Bone marrow (tissue), 2 donors: ENCODE data around the gene LTBP2.

Experiments
- DNase-seq, 2 donors: peaks; one replicate each; lab custom pipeline; 2025; lab: John Stamatoyannopoulos, UW

Gene LTBP2

DNA sequence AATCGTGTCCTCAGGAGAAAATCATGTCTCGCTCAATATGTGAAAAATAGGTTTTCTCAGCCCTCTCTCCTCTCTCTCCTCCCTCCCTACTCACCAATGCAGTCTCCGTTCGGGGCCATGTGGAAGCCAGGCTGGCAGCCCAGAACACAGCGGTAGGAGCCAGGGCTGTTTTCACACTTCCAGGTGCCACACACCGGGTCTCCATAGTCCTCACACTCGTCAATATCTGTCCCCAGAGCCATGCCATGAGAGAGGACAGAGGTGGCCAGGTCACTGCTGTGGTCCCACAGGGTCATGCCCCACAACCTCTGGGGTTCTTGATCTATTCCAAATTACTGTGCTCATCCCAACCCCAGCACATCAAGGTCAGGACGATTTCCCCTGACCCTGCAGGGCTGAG is 105.0 kb downstream of the LTBP2 start:
- DNase-seq = no peak

- DNase-seq = no peak
Measured at GRCh38 chr14:74506411-74506851, 105.6 kb downstream of the LTBP2 start.

GRCh38 chr14:74505831-74506230 is 106.2 kb downstream of the LTBP2 start:
- DNase-seq = no peak

DNA sequence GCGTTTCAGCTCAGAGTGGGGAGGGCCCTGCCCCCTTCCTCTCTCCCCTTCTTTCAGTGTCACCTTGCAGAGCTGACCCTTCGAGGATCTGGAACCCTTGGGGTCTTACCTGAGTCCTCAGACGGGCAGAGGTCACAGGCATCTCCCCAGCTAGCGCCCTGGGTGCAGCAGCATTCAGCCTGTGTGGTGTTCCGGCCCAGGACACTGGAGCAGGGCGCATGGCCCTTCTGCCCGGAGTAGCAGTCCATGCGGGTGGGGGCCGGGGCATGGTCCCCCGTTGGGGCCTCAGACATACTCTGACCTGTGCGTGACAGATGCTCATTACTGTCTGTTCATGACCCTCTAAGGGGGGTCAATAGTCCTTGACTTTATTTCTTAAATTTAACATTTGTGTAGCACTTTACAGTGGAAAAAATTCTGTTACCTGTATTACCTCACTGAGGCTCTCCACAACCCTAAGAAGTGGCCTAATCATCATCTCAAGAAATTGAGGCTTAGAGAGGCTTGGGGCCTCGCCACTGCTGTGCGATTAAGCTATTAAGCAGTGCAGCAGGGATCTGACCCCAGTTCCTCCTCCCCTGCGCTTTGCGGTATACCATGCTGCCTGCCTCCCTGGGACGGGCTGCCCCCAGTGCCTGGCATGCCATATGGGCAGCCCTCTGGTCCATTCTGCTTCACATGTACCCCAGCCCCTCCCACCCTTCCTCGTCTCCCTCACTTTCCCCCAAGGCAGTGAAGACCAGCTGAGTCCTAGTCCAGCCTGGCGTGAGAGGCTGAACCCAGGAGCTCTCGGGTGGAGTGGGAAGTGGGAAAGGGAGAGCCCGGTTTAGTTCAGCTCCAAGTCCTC is 106.9 kb downstream of the LTBP2 start:
- no peak for DNase-seq

DNA sequence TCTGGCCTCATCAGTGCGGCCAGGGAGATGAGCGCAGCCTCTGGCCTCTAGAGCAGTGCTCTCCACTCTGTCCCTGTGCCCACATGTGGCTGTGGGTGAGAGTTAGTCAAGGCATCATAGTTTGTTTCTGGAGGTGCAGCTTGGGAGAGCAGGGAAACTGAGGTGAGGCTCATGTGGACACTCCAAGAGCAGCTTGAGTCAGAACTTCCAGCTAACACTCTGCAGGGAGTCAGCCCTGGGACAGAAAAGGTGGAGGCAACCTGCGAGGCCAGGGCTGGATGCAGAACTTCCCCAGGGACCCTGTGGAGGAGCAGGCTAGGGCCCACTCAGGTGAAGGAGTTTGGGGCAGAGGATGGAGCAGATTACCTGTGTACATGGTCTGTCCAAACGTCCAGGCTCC is 107.6 kb downstream of the LTBP2 start:
- no peak for DNase-seq

DNA sequence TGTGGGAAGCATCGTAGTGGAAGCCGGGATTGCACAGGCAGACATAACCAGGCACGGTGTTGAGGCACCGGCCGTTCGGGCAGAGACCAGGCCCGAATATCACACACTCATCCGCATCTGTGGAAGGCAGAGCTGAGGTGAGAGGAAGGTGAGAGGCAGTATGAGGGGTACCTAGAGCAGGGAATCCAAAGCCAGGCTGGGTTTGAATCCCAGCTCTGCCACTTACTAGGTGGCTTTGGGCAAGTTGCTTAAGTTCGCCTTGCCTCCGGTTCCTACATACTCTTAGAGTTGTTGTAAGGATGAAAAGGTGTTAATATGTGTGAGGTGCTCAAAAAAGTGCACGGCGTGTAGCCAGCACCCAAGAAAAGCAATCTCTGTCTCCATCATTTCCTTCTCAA is 108.1 kb downstream of the LTBP2 start:
- DNase-seq = no peak

- DNase-seq = no peak
Measured at GRCh38 chr14:74503291-74503937, 108.6 kb downstream of the LTBP2 start.

GRCh38 chr14:74502236-74503019 is 109.6 kb downstream of the LTBP2 start:
- DNase-seq = no peak

DNA sequence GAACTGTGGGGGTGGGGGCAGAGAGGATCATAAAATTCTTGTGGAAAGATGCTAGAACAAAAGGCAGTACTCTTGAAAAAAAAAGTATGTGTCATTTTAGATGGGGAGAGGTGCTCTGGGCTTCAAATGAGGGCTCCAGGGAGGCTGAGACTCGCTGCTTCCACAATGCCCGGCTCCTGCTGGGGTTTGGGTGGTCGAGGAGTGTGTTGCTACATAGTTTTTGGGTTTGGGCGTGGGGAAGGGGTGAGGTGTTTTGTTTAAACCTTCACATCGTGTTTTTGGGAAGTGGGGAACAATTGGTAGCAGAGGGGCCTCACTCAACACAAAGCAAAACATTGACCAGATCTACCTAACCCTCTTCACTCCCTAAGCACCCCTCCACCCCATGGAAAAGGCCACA is 110.3 kb downstream of the LTBP2 start:
- no peak for DNase-seq

DNA sequence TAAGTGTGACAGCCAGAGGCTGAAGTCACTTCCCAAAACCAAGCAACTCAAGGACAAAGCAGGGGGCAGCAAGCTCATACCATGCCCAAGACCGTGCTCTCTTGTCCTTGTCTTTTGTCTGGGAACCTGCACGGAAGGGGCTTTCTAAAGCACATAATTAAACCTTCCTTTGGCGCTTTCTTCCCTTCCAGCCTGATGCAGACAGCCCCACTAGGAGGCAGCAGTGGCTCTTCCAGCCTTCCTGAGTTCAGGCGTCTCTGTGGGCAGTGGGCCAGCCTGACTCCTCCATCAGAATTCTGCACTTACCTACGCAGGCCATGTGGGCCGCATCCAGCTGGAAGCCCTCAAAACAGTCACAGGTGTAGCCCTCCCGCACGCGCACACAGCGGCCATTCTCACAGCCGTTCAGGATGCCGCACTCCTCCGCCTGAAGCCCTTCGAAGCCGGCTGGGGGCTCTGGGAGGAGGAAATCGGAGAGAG is 110.9 kb downstream of the LTBP2 start:
- DNase-seq = no peak

- DNase-seq = no peak
Measured at GRCh38 chr14:74500417-74501134, 111.5 kb downstream of the LTBP2 start.

- DNase-seq = peak in 1 of 2 donors; percentile 19
Measured at GRCh38 chr14:74495356-74495755, 116.7 kb downstream of the LTBP2 start.

DNA sequence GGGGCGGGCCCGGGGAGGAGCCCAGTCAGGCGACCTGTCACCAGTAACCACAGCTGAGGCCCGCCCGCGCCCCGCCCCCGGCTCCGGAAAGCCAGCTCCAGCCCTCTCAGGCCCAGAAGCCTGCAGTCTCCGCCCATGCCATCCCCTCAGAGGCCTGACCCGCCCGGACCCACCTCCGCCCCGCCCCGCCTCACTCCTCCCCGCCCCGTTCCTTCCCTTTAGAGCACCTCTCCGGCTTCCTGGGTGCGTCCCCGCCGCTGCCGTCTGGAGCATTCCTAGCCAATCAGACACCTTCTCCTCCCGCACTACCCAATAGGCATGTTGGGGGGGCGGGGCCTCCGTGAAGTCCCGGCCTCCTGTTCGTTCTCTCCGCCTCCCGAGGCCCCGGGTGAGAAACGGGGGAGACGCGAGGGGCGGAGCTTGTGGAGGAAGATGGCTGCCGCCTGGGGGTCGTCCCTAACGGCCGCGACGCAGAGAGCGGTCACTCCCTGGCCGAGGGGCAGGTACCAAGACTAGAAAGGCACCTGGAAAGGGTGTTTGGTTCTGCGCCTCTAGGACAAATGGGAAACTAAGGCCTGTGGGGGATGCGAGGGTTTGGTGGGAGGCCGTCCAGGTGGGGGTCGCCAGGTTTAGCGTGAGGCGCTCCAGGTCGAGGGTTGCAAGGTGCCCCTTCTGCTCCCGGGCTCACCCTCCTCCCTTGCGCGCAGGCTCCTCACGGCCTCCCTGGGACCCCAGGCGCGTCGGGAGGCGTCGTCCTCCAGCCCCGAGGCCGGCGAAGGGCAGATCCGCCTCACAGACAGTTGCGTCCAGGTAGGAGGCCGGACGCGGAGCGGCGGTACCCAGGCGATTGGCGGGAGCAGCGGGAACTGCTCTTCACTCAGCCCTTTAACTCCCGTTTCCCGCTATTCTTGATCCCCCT is 118.4 kb downstream of the LTBP2 start, which contains the start of gene ISCA2:
TSS of gene ISCA2 (plus strand) at position 423 of the 919 bp plus-strand sequence. CDS start at position 433, 10 bp downstream.
- DNase-seq = peak; percentile 97 to 99

DNA sequence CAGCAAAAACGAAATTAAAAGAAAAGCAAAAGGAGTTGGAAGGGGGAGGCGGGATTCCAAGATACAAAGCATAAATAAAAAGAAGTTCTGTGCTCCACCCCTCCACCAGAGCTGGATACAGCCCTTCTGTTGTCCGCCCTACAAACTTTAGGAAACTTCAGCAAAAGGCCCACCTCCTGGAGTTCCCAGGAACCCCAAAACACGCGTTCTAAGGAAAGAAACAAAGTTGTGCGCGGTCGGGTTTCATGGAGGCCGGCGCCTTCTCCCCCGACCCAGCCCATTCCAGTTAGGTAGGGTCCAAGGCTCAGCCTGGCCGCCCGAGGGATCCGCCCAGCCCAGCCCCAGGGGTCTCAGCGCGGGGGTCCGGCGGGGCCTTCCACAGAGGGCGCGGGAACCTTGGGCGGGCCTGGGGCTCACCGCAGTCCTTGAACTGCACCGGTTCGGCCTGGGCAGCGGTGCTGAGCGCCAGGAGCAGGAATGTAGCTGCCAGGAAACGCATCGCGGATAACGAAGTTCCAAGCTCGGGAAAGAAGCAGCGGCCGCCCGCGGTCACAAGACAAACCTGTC is 119.2 kb downstream of the LTBP2 start, which contains the start of gene NPC2:
TSS of gene NPC2 (minus strand) at position 530 of the 567 bp plus-strand sequence. CDS start at position 499, 31 bp downstream.
- DNase-seq = no peak

DNA sequence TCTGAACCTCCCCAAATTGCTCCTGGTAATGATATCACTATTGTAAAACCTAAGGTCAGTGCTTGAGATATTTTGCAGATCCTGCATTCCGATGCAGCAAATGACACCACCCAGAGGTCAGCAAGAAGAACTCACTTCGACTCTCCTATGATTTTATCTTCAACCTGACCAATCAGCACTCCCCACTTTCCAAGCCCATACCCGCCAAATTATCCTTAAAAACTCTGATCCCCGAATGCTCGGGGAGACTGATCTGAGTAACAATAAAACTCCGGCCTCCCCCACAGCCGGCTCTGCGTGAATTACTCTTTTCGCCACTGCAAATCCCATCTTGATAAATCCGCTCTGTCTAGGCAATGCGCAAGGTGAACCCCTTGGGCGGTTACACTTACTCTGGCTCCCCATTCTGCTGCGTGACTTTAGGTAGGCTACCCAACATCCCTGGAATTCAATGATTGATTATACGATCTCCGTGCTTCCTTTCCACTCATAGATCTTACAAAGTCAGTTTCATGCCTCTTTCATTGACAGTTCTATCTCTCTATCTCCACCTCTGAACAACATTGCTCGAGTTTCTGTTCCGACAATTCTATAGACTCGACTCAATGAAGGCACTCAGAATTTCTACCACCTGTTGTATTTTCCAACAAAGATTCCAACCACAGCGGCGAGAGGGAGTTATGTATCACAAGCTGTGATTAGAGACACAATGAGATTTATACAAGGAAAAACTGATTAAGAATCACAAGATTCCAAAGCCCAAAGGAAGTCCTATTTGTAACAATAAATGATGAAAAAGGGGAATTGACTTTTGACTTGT is 119.9 kb downstream of the LTBP2 start:
- DNase-seq = peak in 1 of 2 donors; percentile 13

DNA sequence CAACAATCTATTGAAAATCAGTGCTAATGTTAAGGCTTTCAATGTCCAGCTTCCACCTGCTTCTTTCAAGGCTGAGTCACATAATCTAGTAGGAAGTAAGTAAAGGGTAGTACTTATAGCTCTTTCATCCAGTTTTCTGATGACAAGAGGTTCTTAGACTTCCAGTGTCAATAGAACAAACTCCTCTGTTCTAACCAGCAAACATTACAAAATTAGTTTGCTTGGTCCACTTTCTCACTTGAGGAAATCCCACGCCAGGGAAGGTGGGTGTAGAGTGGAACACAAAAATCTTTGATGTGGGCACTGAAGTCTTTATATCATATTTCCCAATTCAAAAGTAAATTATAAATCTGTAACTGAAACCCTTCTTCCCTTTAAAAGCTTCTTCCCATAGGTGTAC is 121.6 kb downstream of the LTBP2 start:
- no peak for DNase-seq

- DNase-seq = peak in 1 of 2 donors; percentile 37
Measured at GRCh38 chr14:74488786-74489397, 123.1 kb downstream of the LTBP2 start.

DNA sequence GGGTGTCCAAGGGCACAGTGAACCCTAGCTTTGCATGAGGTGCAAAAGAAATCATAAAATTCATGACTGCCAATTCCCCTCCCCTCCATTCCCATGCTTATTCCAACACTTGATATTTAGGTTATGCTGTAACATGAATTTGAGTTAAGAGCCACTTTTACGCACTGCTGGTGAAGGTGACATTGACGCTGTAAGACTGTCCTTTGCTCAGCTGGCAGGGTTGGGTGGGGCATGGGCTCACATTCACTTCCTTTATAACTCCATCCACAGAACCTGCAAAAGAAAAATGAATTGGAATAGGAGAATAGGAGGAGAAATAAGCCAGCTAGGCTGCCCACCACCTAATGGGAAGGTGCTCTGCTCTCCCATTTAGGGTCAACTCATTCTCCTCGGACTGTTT is 125.9 kb downstream of the LTBP2 start:
- DNase-seq = no peak

DNA sequence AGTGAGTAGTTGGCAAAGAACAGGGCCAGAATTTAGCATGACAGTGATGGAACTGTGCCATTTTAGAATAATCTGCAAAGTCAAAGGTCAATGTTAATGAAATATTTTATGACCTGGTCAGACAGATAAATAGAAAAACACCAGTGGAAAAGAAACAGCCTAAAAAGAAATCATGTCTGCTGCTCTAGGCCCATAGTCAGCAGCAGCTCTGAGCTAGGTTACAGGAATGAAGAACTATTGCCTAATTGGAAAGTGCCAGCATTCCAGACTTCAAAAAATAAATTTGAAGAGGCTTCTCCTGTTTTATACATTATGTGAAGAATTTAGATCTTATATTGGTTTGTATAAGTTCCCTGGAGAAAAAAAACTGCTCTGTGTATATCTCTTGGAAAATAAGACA is 128.7 kb downstream of the LTBP2 start:
- DNase-seq = no peak
